T47D (cell line): ENCODE results near the gene FBXL22.

ENCODE experiments used
- DNase-seq, 2 experiments: peaks; one replicate each; pipeline versions ENCODE4 v3.0.0 to v3.0.0-alpha.2; 2011 to 2012; ENCODE audit warnings: low read depth in 1 of 2, low spot score in 1 of 2
- JUND ChIP-seq: IDR thresholded peaks from 2 replicates; pipeline ENCODE4 v1.6.1; 2012; ENCODE audit warnings: low read depth
- in situ Hi-C: cut with HindIII; loops from 2 replicates; pipeline ENCODE4 v1.10.0; 2016; ENCODE audit warnings: low sequenced_read_pairs, low pct_unique_long_range_greater_than_20kb

The FBXL22 gene

GRCh38 chr15:63573533-63573932 is 23.7 kb upstream of the FBXL22 start:
- no peak for TF ChIP-seq JUND
- in situ Hi-C loops = no loop called here
- no peak for DNase-seq

DNA sequence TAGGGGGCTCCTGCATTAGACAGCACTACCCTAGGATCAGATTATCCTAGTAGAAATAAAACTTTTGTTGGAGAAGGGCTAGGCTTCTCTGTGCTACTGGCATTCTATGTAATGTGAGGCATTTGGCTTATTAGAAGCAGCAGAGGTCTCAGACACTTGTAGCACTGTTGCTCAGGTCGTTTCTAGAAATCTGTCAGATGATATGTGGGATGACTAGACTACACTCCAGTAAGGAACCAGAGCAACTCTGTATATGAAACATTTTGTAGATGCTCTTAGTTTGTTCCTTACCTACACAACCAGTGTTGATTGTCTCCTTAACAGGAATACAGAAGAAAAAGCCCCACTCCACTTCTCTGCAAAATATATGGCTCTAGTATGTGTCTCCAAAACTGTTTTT is 21.9 kb upstream of the FBXL22 start:
- in situ Hi-C loops = no loop called here

DNA sequence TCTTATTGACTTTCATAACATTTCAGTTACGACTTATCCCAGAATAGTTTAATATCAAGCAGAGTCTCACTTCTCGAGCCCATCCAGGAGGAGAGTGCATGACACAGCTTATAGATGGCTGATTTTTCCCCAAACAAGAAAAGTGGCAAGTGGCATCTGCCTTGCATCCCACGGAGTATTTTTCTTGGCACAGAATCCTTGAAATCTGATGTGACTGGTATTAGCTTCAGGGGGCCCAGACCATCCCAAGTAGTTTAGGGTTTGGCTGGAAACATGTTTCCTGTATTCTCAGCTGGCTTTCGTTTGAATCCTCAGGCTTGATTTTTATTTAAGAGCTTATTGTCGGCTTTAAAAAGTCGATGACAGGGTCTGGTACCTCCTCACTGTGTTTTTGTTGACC is 20.7 kb upstream of the FBXL22 start:
- no peak for DNase-seq
- in situ Hi-C loops = no loop called here
- TF ChIP-seq JUND = no peak

More for the DNA sequence above, 21.9 kb upstream of the FBXL22 start:
- no peak for TF ChIP-seq JUND
- DNase-seq = no peak

- no peak for TF ChIP-seq JUND
- DNase-seq = no peak
- in situ Hi-C loops = no loop called here
Observed at GRCh38 chr15:63582179-63582578, 15.0 kb upstream of the FBXL22 start.

GRCh38 chr15:63582718-63583426 is 14.3 kb upstream of the FBXL22 start:
- no peak for DNase-seq
- no peak for TF ChIP-seq JUND
- in situ Hi-C loops = no loop called here

- TF ChIP-seq JUND = no peak
- in situ Hi-C loops = no loop called here
- DNase-seq = peak in 1 of 2 experiments; percentile 15
Observed at GRCh38 chr15:63586790-63587189, 10.4 kb upstream of the FBXL22 start.

- in situ Hi-C loops = no loop called here
- no peak for TF ChIP-seq JUND
- DNase-seq = peak in 1 of 2 experiments; percentile 48
Observed at GRCh38 chr15:63587527-63587926, 9.7 kb upstream of the FBXL22 start.

- no peak for DNase-seq
- in situ Hi-C loops = no loop called here
- no peak for TF ChIP-seq JUND
Observed at GRCh38 chr15:63588826-63589225, 8.4 kb upstream of the FBXL22 start.

DNA sequence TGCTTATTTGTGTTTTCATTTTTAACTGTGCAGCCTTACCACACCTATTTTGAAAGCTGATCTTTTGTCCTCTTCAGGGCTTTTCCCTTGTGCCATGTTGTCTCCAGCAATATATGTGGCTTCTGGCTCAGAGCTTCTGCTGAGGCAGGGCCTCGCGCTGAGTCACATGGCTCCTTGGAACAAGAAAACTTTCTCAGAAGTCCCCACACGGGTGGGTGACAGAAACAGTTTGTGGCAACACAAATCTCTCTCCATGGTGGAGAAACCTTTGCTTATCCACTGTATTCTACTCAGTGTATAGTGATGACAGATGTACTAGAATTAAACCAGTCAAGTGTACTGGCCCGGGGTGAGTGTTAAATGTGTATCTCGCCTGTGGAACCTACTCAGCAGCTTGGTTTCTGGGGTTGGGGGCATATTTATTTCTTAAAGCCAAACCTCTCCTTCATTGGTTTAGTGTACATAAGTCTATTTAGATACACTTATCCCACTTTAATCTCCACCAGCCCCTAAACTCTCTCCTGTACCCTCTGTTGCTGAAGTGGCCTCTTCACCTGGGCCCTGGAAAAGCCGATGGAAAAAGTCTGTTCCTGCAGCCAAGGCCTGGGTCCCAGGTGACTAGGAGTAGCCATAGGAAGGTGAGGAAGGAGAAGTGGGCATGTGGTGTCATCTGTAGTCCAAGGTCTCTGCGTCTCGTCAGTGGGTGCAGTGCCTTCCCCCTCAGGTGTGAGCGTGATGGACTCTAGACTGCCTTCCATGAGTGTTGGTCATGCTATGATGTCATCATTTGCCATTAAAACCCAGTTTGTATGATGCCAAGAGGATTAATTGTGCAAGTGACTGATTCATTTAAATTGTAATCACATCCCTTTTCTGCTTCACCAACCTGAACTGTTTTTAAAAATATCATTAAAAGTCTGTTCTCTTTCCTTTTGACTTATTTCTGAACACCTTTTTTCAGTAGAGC is 3.2 kb upstream of the FBXL22 start:
- no peak for TF ChIP-seq JUND
- no peak for DNase-seq
- in situ Hi-C loops = no loop called here

GRCh38 chr15:63595065-63595464 is 2.1 kb upstream of the FBXL22 start:
- in situ Hi-C loops = no loop called here
- no peak for DNase-seq
- no peak for TF ChIP-seq JUND

GRCh38 chr15:63595688-63596087 is 1.5 kb upstream of the FBXL22 start:
- no peak for TF ChIP-seq JUND
- in situ Hi-C loops = no loop called here
- no peak for DNase-seq

DNA sequence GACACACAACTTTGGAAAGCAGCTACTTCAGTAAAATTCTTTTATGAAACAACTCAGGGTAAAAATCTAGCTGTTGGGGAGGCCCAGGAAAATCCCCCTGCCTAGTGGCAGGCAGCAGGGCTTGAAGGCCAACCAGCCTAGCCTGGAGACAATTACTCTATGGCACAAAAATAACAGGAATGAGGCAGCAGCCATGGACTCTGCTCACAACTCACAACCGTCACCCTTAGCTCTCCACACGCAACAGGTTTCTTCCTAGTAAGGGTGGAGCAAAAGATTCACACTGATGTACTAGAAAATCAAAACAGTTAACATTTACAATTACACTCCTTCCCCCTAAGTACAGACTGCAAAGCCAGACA is 530 bp upstream of the FBXL22 start:
- TF ChIP-seq JUND = no peak
- in situ Hi-C loops = no loop called here

DNA sequence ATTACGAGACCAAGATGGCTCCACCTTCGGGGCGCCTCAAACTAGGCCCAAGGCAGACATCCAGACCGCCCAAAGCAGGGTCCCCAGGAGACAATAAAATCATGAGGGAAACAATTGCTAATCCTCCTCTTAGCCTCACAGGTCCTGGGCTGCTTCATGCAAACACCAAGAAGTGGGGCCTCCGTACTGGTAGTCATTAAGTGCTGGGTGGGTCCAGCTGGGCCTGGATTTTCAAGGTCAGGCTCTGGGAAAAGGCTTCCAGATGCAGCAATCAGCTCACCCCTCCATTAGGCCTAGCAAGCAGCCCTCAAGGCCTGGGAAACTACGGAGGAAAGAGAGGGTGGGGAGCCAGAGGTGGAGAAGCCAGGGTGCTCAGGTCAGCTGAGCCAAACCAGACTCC is 634 bp downstream of the FBXL22 start:
- no peak for TF ChIP-seq JUND
- no peak for DNase-seq
- in situ Hi-C loops = no loop called here

More for the DNA sequence above, 530 bp upstream of the FBXL22 start:
- DNase-seq = no peak
